H9 (cell line): ENCODE measurements around the gene FUCA1. TPM values are rescaled to one million over a fixed set of nuclear protein-coding genes. Genes with fewer than 3 reads are reported as not detected.

ENCODE experiments used
- DNase-seq: peaks from one replicate; pipeline ENCODE4 v3.0.0-alpha.2; 2017
- H2AFZ ChIP-seq: one replicate; pipeline ENCODE4 v1.6.1; 2013; ENCODE audit warnings: mild to moderate bottlenecking, low read length, control low read depth, moderate library complexity
- H2AK5ac ChIP-seq: 2 replicates; pipeline ENCODE4 v1.6.1; 2013; ENCODE audit warnings: low read length, control low read depth, mixed read lengths; ENCODE audit not compliant: insufficient read length
- H2BK120ac ChIP-seq: one replicate; pipeline ENCODE4 v1.6.1; 2013; ENCODE audit warnings: low read depth, mild to moderate bottlenecking, low read length, control low read depth, inconsistent platforms; ENCODE audit not compliant: poor library complexity, severe bottlenecking
- H2BK12ac ChIP-seq: 2 replicates; pipeline ENCODE4 v1.6.1; 2013; ENCODE audit warnings: low read length, control low read depth, mixed read lengths, low read depth; ENCODE audit not compliant: insufficient read length
- H2BK15ac ChIP-seq: 2 replicates; pipeline ENCODE4 v1.6.1; 2013; ENCODE audit warnings: low read depth, low read length, control low read depth
- H2BK20ac ChIP-seq: one replicate; pipeline ENCODE4 v1.6.1; 2013; ENCODE audit warnings: low read depth, mild to moderate bottlenecking, low read length, control low read depth, inconsistent platforms; ENCODE audit not compliant: poor library complexity, severe bottlenecking
- H2BK5ac ChIP-seq: 2 replicates; pipeline ENCODE4 v1.6.1; 2013; ENCODE audit warnings: low read length, control low read depth, mixed read lengths; ENCODE audit not compliant: insufficient read length
- H3K14ac ChIP-seq: 2 replicates; pipeline ENCODE4 v1.6.1; 2013; ENCODE audit warnings: low read length, control low read depth; ENCODE audit not compliant: insufficient read depth
- H3K18ac ChIP-seq: 2 replicates; pipeline ENCODE4 v1.6.1; 2013; ENCODE audit warnings: low read depth, mild to moderate bottlenecking, mixed read lengths, low read length, control low read depth; ENCODE audit not compliant: insufficient read length
- H3K23ac ChIP-seq: 2 replicates; pipeline ENCODE4 v1.6.1; 2013; ENCODE audit warnings: low read length, control low read depth, mixed read lengths, low read depth; ENCODE audit not compliant: insufficient read length
- H3K23me2 ChIP-seq: 2 replicates; pipeline ENCODE4 v1.6.1; 2013; ENCODE audit warnings: low read depth, mild to moderate bottlenecking, mixed read lengths, low read length, control low read depth; ENCODE audit not compliant: insufficient read length, poor library complexity, severe bottlenecking
- H3K27ac ChIP-seq: 2 replicates; pipeline ENCODE4 v1.5.1; 2013; ENCODE audit warnings: low read length, control low read depth, mixed read lengths, low read depth; ENCODE audit not compliant: insufficient read length
- H3K27me3 ChIP-seq: 2 replicates; pipeline ENCODE4 v1.6.1; 2013; ENCODE audit warnings: low read length, control low read depth, inconsistent platforms; ENCODE audit not compliant: insufficient read depth
- H3K4ac ChIP-seq: 2 replicates; pipeline ENCODE4 v1.6.1; 2013; ENCODE audit warnings: low read depth, mild to moderate bottlenecking, control low read depth, inconsistent platforms, low read length, moderate library complexity
- H3K4me1 ChIP-seq: 2 replicates; pipeline ENCODE4 v1.6.1; 2013; ENCODE audit warnings: low read length, control low read depth, inconsistent platforms; ENCODE audit not compliant: insufficient read depth
- H3K4me2 ChIP-seq: 2 replicates; pipeline ENCODE4 v1.6.1; 2013; ENCODE audit warnings: low read length, control low read depth, mixed read lengths; ENCODE audit not compliant: insufficient read length, insufficient read depth
- H3K56ac ChIP-seq: 2 replicates; pipeline ENCODE4 v1.6.1; 2013; ENCODE audit warnings: low read depth, mild to moderate bottlenecking, mixed read lengths, low read length, control low read depth; ENCODE audit not compliant: insufficient read length
- H3K79me1 ChIP-seq: 2 replicates; pipeline ENCODE4 v1.6.1; 2013; ENCODE audit warnings: low read depth, mild to moderate bottlenecking, moderate library complexity, low read length, control low read depth, inconsistent platforms; ENCODE audit not compliant: insufficient read depth, poor library complexity, severe bottlenecking
- H3K79me2 ChIP-seq: 2 replicates; pipeline ENCODE4 v1.6.1; 2013; ENCODE audit warnings: low read length, control low read depth, inconsistent platforms; ENCODE audit not compliant: insufficient read depth
- H3K9ac ChIP-seq: 2 replicates; pipeline ENCODE4 v1.6.1; 2013; ENCODE audit warnings: low read length, control low read depth, mixed read lengths; ENCODE audit not compliant: insufficient read length; ENCODE audit errors: extremely low read depth
- H3K9me3 ChIP-seq: one replicate; pipeline ENCODE4 v1.6.1; 2013; ENCODE audit warnings: low read depth, low read length, inconsistent platforms; ENCODE audit not compliant: control insufficient read depth
- H3T11ph ChIP-seq: one replicate; pipeline ENCODE4 v1.6.1; 2013; ENCODE audit warnings: mild to moderate bottlenecking, low read length, control low read depth, inconsistent platforms
- H4K20me1 ChIP-seq: one replicate; pipeline ENCODE4 v1.6.1; 2013; ENCODE audit not compliant: control insufficient read depth, insufficient read length, insufficient read depth
- H4K5ac ChIP-seq: 2 replicates; pipeline ENCODE4 v1.6.1; 2013; ENCODE audit warnings: low read depth, mild to moderate bottlenecking, mixed read lengths, low read length, control low read depth; ENCODE audit not compliant: insufficient read length
- H4K8ac ChIP-seq: replicated peaks from 2 replicates; pipeline ENCODE4 v1.6.1; 2013; ENCODE audit warnings: low read length, control low read depth, mixed read lengths, low read depth; ENCODE audit not compliant: insufficient read length
- H4K91ac ChIP-seq: 2 replicates; pipeline ENCODE4 v1.6.1; 2013; ENCODE audit warnings: low read depth, mild to moderate bottlenecking, moderate library complexity, mixed read lengths, low read length, control low read depth; ENCODE audit not compliant: insufficient read length
- H3K27ac Mint-ChIP-seq, 3 experiments: 2 replicates in 2 of 3; 3 replicates in 1 of 3; pipeline ENCODE4 v1.8.0; 2020 to 2021; ENCODE audit warnings: mixed read lengths in 3 of 3, mild to moderate bottlenecking in 1 of 3, moderate library complexity in 1 of 3
- H3K27me3 Mint-ChIP-seq: 2 replicates; pipeline ENCODE4 v1.8.0; 2021; ENCODE audit warnings: low read depth, mild to moderate bottlenecking, moderate library complexity, mixed read lengths
- H3K36me3 Mint-ChIP-seq, 3 experiments: 2 replicates in 2 of 3; 3 replicates in 1 of 3; pipeline ENCODE4 v1.8.0; 2020 to 2021; ENCODE audit warnings: low read depth in 3 of 3, mixed read lengths in 3 of 3; ENCODE audit not compliant: insufficient read depth in 1 of 3
- H3K4me1 Mint-ChIP-seq, 2 experiments: 2 replicates each; pipeline ENCODE4 v1.8.0; 2020; ENCODE audit warnings: mixed read lengths in 2 of 2
- H3K4me3 Mint-ChIP-seq, 2 experiments: 2 replicates in 1 of 2; 3 replicates in 1 of 2; pipeline ENCODE4 v1.8.0; 2020 to 2021; ENCODE audit warnings: mild to moderate bottlenecking in 2 of 2, mixed read lengths in 2 of 2, moderate library complexity in 1 of 2
- H3K9me3 Mint-ChIP-seq, 2 experiments: 2 replicates in 1 of 2; 3 replicates in 1 of 2; pipeline ENCODE4 v1.8.0; 2020; ENCODE audit warnings: mild to moderate bottlenecking in 2 of 2, mixed read lengths in 2 of 2, moderate library complexity in 1 of 2
- WGBS: extraction: QIAGEN DNeasy Blood & Tissue Kit; methylation state at CpG from one replicate; pipeline ENCODE4 v1.1.7; 2013; ENCODE audit warnings: missing lambda C conversion rate, low lambda C conversion rate, mixed read lengths; ENCODE audit not compliant: insufficient read length; ENCODE audit errors: extremely low coverage; 5-methylcytosine and 5-hydroxymethylcytosine counted together
- total RNA-seq: library from RNA; stranded (reverse); gene quantifications from 2 replicates; pipeline ENCODE4 v1.2.1, GENCODE V29; 2021
- TF ChIP-seq, protein P1 (sequence below): fragments of 200-600 bp; sonication (generic); conservative IDR thresholded peaks from 3 replicates; pipeline ENCODE4 v1.8.0; 2021; ENCODE audit warnings: antibody characterized with exemption, mild to moderate bottlenecking

FUCA1 gene
- total RNA-seq, 1 experiment from 2014 or later: 9.1 TPM

DNA sequence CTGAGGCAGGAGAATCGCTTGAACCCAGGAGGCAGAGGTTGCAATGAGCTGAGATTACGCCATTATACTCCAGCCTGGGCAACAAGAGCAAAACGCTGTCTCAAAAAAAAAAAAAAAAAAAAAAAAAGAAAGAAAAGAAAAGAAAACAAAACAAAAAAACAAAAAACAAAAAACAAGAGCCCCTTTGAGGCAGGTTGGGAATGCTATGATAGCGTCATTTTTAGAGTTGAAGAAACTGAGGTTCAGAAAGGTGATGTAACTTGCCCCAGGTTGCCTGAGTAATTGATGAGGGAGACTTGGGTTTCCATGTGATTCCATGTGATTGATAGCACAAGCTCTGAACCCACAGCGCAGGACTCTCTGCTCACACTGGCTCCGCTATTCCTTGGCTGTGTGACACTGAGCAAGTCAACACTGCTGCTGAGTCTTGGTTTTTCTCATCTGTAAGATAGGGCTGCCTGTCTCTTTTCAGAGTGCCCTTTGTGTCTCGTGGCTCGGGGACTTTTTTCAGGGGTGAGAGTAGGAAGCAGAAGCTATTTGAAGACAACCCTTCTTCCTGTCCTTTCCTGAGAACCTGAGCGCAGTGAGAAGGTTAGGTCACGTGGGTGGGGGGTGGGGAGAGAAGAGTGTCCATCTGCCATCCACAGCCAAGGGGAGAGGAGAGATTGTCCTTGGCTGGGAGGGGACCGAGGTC lies 42.6 kb upstream of the FUCA1 start:
- H4K8ac ChIP-seq: no peak overlapping the region
- H3K4me2 ChIP-seq: no peak overlapping the region
- Mint-ChIP-seq H3K4me3 (no peak overlapping the region), H3K9me3 (no peaks in the 10 kb centered on the region), H3K36me3 (no peaks in the 10 kb centered on the region), H3K27me3 (peaks cover 19% of the 10 kb centered on the region), H3K27ac (no peak overlapping the region; a peak in 1 of 7 replicates), H3K4me1 (peaks cover 12 to 15% of the 10 kb centered on the region in 2 experiments)
- no peaks in the 10 kb centered on the region for H3K79me1 ChIP-seq
- no peak overlapping the region for H4K91ac ChIP-seq
- H4K5ac ChIP-seq: no peak overlapping the region
- H3K56ac ChIP-seq: no peak overlapping the region
- H3K14ac ChIP-seq: no peak overlapping the region
- no peak overlapping the region for H2BK120ac ChIP-seq
- H2AFZ ChIP-seq: no peak overlapping the region
- DNase-seq: no peak
- H2BK5ac ChIP-seq: no peak overlapping the region
- no CpG with 5 or more reads among the region's 11 CpGs for WGBS
- H4K20me1 ChIP-seq: no peaks in the 10 kb centered on the region
- no peak overlapping the region for H2BK20ac ChIP-seq
- TF ChIP-seq, protein P1, sequence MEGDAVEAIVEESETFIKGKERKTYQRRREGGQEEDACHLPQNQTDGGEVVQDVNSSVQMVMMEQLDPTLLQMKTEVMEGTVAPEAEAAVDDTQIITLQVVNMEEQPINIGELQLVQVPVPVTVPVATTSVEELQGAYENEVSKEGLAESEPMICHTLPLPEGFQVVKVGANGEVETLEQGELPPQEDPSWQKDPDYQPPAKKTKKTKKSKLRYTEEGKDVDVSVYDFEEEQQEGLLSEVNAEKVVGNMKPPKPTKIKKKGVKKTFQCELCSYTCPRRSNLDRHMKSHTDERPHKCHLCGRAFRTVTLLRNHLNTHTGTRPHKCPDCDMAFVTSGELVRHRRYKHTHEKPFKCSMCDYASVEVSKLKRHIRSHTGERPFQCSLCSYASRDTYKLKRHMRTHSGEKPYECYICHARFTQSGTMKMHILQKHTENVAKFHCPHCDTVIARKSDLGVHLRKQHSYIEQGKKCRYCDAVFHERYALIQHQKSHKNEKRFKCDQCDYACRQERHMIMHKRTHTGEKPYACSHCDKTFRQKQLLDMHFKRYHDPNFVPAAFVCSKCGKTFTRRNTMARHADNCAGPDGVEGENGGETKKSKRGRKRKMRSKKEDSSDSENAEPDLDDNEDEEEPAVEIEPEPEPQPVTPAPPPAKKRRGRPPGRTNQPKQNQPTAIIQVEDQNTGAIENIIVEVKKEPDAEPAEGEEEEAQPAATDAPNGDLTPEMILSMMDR: no peak
- H2BK12ac ChIP-seq: no peak overlapping the region
- no peak overlapping the region for H3K9ac ChIP-seq
- no peak overlapping the region for H2AK5ac ChIP-seq
- H3K79me2 ChIP-seq: no peaks in the 10 kb centered on the region
- no peak overlapping the region for H2BK15ac ChIP-seq
- no peaks in the 10 kb centered on the region for H3K27me3 ChIP-seq
- no peaks in the 10 kb centered on the region; the same call in 1 of the 2 replicates for H3K4me1 ChIP-seq
- no peak overlapping the region for H3T11ph ChIP-seq
- no peaks in the 10 kb centered on the region for H3K9me3 ChIP-seq
- H3K4ac ChIP-seq: no peak overlapping the region
- H3K23me2 ChIP-seq: no peaks in the 10 kb centered on the region
- H3K18ac ChIP-seq: no peak overlapping the region
- H3K23ac ChIP-seq: no peak overlapping the region
- H3K27ac ChIP-seq: no peak overlapping the region
